PC-9 (cell line): ENCODE data around the gene STX16. TPM values are rescaled to one million over a fixed set of nuclear protein-coding genes. Genes with fewer than 3 reads are reported as not detected.
"Not testable (repeated sequence)": the region's sequence is repeated elsewhere in the genome, so short reads cannot be mapped to it uniquely, and the experiment has no call there.

ENCODE experiments used
- BruUV-seq: library from RNA; stranded (reverse); fragments of 400-500 nt; replicated peaks from 2 replicates; lab custom pipeline; 2021; lab: Mats Ljungman, UMichigan
- CTCF ChIA-PET: fragments of 300-600 bp; sonication (Branson Sonifier 250); formaldehyde crosslinking; loops from one replicate; lab custom pipeline; 2022; ENCODE audit warnings: antibody characterized with exemption; lab: Charles Lee
- POLR2A ChIA-PET: fragments of 300-600 bp; sonication (Branson Sonifier 250); formaldehyde crosslinking; loops from one replicate; lab custom pipeline; 2022; ENCODE audit warnings: antibody characterized with exemption; ENCODE audit not compliant: unreplicated experiment; lab: Charles Lee
- DNase-seq, 2 experiments: peaks; one replicate each; pipeline versions ENCODE4 v3.0.0 to v3.0.0-alpha.2; 2015 to 2022; ENCODE audit warnings: mixed read lengths in 1 of 2
- H2AFZ ChIP-seq: fragments of 200-600 bp; sonication (generic); 2 replicates; pipeline ENCODE4 v1.8.1; 2017; ENCODE audit warnings: antibody characterized with exemption
- H3F3A ChIP-seq: fragments of 200-600 bp; sonication (generic); 2 replicates; pipeline ENCODE4 v1.8.1; 2017; ENCODE audit warnings: antibody characterized with exemption, mild to moderate bottlenecking, low read depth; ENCODE audit not compliant: insufficient read depth
- H3K27ac ChIP-seq: fragments of 200-600 bp; sonication (generic); 2 replicates; pipeline ENCODE4 v1.6.1; 2016; ENCODE audit warnings: mixed run types
- H3K27me3 ChIP-seq: fragments of 200-600 bp; sonication (generic); 2 replicates; pipeline ENCODE4 v1.6.1; 2016; ENCODE audit warnings: low read depth, mixed run types; ENCODE audit not compliant: insufficient read depth
- H3K36me3 ChIP-seq: fragments of 200-600 bp; sonication (generic); 2 replicates; pipeline ENCODE4 v1.6.1; 2016; ENCODE audit warnings: low read depth, mixed run types
- H3K4me1 ChIP-seq: fragments of 200-600 bp; sonication (generic); replicated peaks from 2 replicates; pipeline ENCODE4 v1.6.1; 2016; ENCODE audit warnings: mixed run types; ENCODE audit not compliant: insufficient read depth
- H3K4me2 ChIP-seq: fragments of 200-600 bp; sonication (generic); 2 replicates; pipeline ENCODE4 v1.6.1; 2017; ENCODE audit warnings: mixed run types
- H3K4me3 ChIP-seq: fragments of 200-600 bp; sonication (generic); 2 replicates; pipeline ENCODE4 v1.6.1; 2016; ENCODE audit warnings: mixed run types
- H3K79me2 ChIP-seq: fragments of 200-600 bp; sonication (generic); 2 replicates; pipeline ENCODE4 v1.6.1; 2017; ENCODE audit warnings: low read depth, mixed run types
- H3K9me2 ChIP-seq: fragments of 200-600 bp; sonication (generic); 2 replicates; pipeline ENCODE4 v1.8.1; 2017; ENCODE audit warnings: mild to moderate bottlenecking; ENCODE audit not compliant: insufficient read depth
- H3K9me3 ChIP-seq: fragments of 200-600 bp; sonication (generic); 2 replicates; pipeline ENCODE4 v1.8.1; 2016; ENCODE audit warnings: low read depth; ENCODE audit not compliant: insufficient read depth
- H4K20me1 ChIP-seq: fragments of 200-600 bp; sonication (generic); 2 replicates; pipeline ENCODE4 v1.8.1; 2017; ENCODE audit not compliant: insufficient read depth
- CTCF ChIP-seq: fragments of 200-600 bp; sonication (generic); conservative IDR thresholded peaks from 2 replicates; pipeline ENCODE4 v1.6.1; 2017; ENCODE audit warnings: mixed run types, antibody characterized with exemption, mild to moderate bottlenecking, moderate library complexity
- EZH2 ChIP-seq: fragments of 200-600 bp; sonication (generic); IDR thresholded peaks from 2 replicates; pipeline ENCODE4 v1.8.0; 2017; ENCODE audit warnings: antibody characterized with exemption, low read depth
- intact Hi-C: fragments of 100-400 bp; cut with micrococcal nuclease; formaldehyde crosslinking; loops from one replicate; pipeline ENCODE4 v1.10.0; 2022; ENCODE audit not compliant: unreplicated experiment
- total RNA-seq: library from RNA; stranded (reverse); gene quantifications from 2 replicates; pipeline ENCODE4 v1.2.3, GENCODE V29; 2021

Gene STX16
- total RNA-seq, 1 experiment from 2014 or later: 76.3 TPM

GRCh38 chr20:58723628-58723984 lies 72.5 kb downstream of the STX16 start:
- no peak for TF ChIP-seq CTCF
- no peak for TF ChIP-seq EZH2
- peaks cover 2% of the 10 kb centered on the region; the same call in 1 of the 2 replicates for H3K9me3 ChIP-seq
- H3K4me3 ChIP-seq: no peak overlapping the region
- no peaks in the 10 kb centered on the region for H3K9me2 ChIP-seq
- ChIA-PET POLR2A (no interaction called here), CTCF (no interaction called here)
- no peaks in the 10 kb centered on the region for H3F3A ChIP-seq
- no peaks in the 10 kb centered on the region for H3K36me3 ChIP-seq
- no peaks in the 10 kb centered on the region for H3K79me2 ChIP-seq
- intact Hi-C loops: no loop called here
- H2AFZ ChIP-seq: no peak overlapping the region
- no peak overlapping the region for H3K27ac ChIP-seq
- peaks cover 85% of the 10 kb centered on the region for H3K27me3 ChIP-seq
- no peak for DNase-seq
- no peaks in the 10 kb centered on the region for H3K4me1 ChIP-seq
- H4K20me1 ChIP-seq: no peaks in the 10 kb centered on the region
- H3K4me2 ChIP-seq: no peak overlapping the region
- no TSS peak for BruUV-seq

DNA sequence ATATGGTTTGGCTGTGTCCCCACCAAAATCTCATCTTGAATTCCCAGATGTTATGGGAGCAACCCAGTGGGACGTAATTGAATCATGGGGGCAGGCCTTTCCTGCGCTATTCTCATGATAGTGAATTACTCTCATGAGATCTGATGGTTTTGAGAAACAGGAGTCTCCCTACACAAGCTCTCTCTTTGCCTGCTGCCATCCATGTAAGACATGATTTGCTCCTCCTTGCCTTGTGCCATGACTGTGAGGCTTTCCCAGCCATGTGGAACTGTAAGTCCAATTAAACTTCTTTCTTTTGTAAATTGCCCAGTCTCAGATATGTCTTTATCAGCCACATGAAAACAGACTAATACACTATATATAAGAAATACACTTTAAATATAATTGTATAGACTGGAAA lies 75.1 kb downstream of the STX16 start:
- CTCF ChIA-PET, H3K79me2 ChIP-seq, POLR2A ChIA-PET, H3K9me3 ChIP-seq, H3F3A ChIP-seq, intact Hi-C loops, H3K27ac ChIP-seq, DNase-seq, H2AFZ ChIP-seq, H3K36me3 ChIP-seq, H4K20me1 ChIP-seq, H3K4me2 ChIP-seq, BruUV-seq, H3K9me2 ChIP-seq, H3K4me1 ChIP-seq, H3K4me3 ChIP-seq: not testable (repeated sequence)
- peaks cover 83% of the 10 kb centered on the region for H3K27me3 ChIP-seq

Other genes with a start within 250 kb of the STX16 start
- 2.4 and 3.0 TPM in 2 replicates for gene APCDD1L, start 135.9 kb upstream of the STX16 start, total RNA-seq
- gene NPEPL1, start 41.5 kb downstream of the STX16 start, total RNA-seq: 24.0 and 36.9 TPM in 2 replicates
- 5.7 and 6.8 TPM in 2 replicates for gene GNAS-AS1, start 199.6 kb downstream of the STX16 start, total RNA-seq
- 929 and 1,304 TPM in 2 replicates for gene GNAS, start 201.4 kb downstream of the STX16 start, total RNA-seq